ENCODE measurements around the gene ARL11.

Gene ARL11

GRCh38 chr13:49652355-49653305 lies 24.3 kb downstream of the ARL11 start:
- ChIA-PET POLR2A (no interaction called here), CTCF (no interaction called here)
- peak; percentile 74 for DNase-seq (ENCODE audit: extremely low spot score)
- no peak for TF ChIP-seq SP1 (IDR thresholded peaks at IDR 0.05)
- TF ChIP-seq FOXA1 (IDR thresholded peaks at IDR 0.05): no peak
- no peak for TF ChIP-seq L3MBTL2 (conservative IDR thresholded peaks at IDR 0.05)
- TF ChIP-seq CTBP1 (IDR thresholded peaks at IDR 0.05; ENCODE audit: borderline replicate concordance): no peak
- TF ChIP-seq TARDBP (IDR thresholded peaks at IDR 0.05): no peak
- no peak for TF ChIP-seq BHLHE40 (IDR thresholded peaks at IDR 0.05; ENCODE audit: borderline replicate concordance)
- TF ChIP-seq ARNT (IDR thresholded peaks at IDR 0.05): no peak
- no peak for TF ChIP-seq SUZ12 (IDR thresholded peaks at IDR 0.05)
- TF ChIP-seq LEF1 (IDR thresholded peaks at IDR 0.05; ENCODE audit: borderline replicate concordance): no peak
- TF ChIP-seq ELF4 (IDR thresholded peaks at IDR 0.05): no peak
- no peak for TF ChIP-seq HDGF (IDR thresholded peaks at IDR 0.05; ENCODE audit: borderline replicate concordance)
- no peak for TF ChIP-seq ZNF384 (IDR thresholded peaks at IDR 0.05)
- no peak for TF ChIP-seq NFRKB (IDR thresholded peaks at IDR 0.05)
- no peak for TF ChIP-seq FOXM1 (IDR thresholded peaks at IDR 0.05; ENCODE audit: borderline replicate concordance)

DNA sequence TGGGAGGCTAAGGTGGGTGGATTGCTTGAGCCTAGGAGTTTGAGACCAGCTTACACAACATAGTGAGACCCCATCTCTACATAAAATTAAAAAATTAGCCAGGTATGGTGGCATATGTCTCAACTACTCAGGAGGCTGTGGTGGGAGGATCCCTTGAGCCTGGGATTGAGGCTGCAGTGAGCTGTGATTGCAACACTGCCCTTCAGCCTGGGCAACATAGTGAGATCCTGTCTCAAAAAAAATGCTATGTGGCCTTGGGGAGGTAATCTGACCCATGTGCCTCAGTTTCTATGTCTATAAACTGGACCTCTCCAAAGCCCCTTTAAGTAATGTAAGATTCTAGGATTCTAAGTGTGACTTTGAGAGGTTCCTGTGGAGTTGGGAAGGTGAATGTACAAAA lies 25.2 kb downstream of the ARL11 start:
- no peak for DNase-seq (ENCODE audit: extremely low spot score)
- TF ChIP-seq FOXM1 (IDR thresholded peaks at IDR 0.05; ENCODE audit: borderline replicate concordance) (no peak), ZNF384 (IDR thresholded peaks at IDR 0.05) (no peak), ARNT (IDR thresholded peaks at IDR 0.05) (no peak), LEF1 (IDR thresholded peaks at IDR 0.05; ENCODE audit: borderline replicate concordance) (no peak), BHLHE40 (IDR thresholded peaks at IDR 0.05; ENCODE audit: borderline replicate concordance) (no peak), SUZ12 (IDR thresholded peaks at IDR 0.05) (no peak), SP1 (IDR thresholded peaks at IDR 0.05) (no peak), CTBP1 (IDR thresholded peaks at IDR 0.05; ENCODE audit: borderline replicate concordance) (no peak), TARDBP (IDR thresholded peaks at IDR 0.05) (no peak), NFRKB (IDR thresholded peaks at IDR 0.05) (no peak), HDGF (IDR thresholded peaks at IDR 0.05; ENCODE audit: borderline replicate concordance) (no peak), L3MBTL2 (conservative IDR thresholded peaks at IDR 0.05) (no peak), ELF4 (IDR thresholded peaks at IDR 0.05) (no peak), FOXA1 (IDR thresholded peaks at IDR 0.05) (no peak), FOXK2 (IDR thresholded peaks at IDR 0.05) (no peak), PKNOX1 (IDR thresholded peaks at IDR 0.05) (no peak)
- ChIA-PET POLR2A (no interaction called here), CTCF (no interaction called here)

DNA sequence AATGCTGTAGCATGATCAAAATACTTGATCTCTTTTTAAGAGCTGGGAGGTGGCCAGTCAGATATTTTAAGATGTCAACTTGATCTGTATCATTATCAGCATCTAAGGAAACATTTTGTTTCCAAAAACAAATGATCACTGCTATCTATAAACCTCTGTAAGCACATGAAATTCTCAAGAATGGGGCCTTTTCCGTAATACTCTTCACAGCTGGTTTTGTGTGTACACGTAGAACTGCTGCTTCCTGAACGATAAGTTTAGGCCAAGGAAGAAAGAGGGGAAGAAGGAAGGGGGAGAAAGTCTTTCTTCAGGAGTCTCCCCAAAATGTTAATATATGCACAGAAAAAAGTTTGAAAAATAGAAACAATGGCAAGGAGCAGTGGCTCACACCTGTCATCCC lies 25.7 kb downstream of the ARL11 start:
- DNase-seq (ENCODE audit: extremely low spot score): no peak
- ChIA-PET POLR2A (no interaction called here), CTCF (no interaction called here)
- no peak for TF ChIP-seq ZNF384 (IDR thresholded peaks at IDR 0.05)
- TF ChIP-seq CTBP1 (IDR thresholded peaks at IDR 0.05; ENCODE audit: borderline replicate concordance): no peak
- no peak for TF ChIP-seq ARNT (IDR thresholded peaks at IDR 0.05)
- no peak for TF ChIP-seq L3MBTL2 (conservative IDR thresholded peaks at IDR 0.05)
- TF ChIP-seq NFRKB (IDR thresholded peaks at IDR 0.05): no peak
- TF ChIP-seq FOXK2 (IDR thresholded peaks at IDR 0.05): no peak
- no peak for TF ChIP-seq FOXA1 (IDR thresholded peaks at IDR 0.05)

DNA sequence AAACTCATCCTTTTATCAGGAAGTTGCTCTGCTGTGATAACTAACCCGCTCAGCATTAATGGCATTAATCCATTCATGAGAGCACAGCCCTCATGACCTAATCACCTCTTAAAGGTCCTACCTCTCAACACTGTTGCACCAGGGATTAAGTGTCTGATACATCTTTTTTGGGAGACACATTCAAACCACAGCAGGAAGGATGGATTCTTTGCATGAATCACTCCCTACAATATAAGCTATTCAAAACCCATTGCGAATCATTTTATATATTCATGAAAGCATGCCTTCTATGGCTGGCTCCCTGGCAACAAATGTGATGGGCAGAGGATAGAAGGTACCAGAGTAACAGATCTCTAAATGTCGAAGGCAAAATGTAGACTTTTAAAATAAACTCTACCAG lies 27.6 kb downstream of the ARL11 start:
- ChIA-PET CTCF (no interaction called here), POLR2A (no interaction called here)
- DNase-seq (ENCODE audit: extremely low spot score): no peak
- TF ChIP-seq SUZ12 (IDR thresholded peaks at IDR 0.05) (no peak), ELF4 (IDR thresholded peaks at IDR 0.05) (no peak), FOXA1 (IDR thresholded peaks at IDR 0.05) (no peak), PKNOX1 (IDR thresholded peaks at IDR 0.05) (no peak), ZNF384 (IDR thresholded peaks at IDR 0.05) (no peak), L3MBTL2 (conservative IDR thresholded peaks at IDR 0.05) (no peak), LEF1 (IDR thresholded peaks at IDR 0.05; ENCODE audit: borderline replicate concordance) (no peak), SP1 (IDR thresholded peaks at IDR 0.05) (no peak), TARDBP (IDR thresholded peaks at IDR 0.05) (no peak), ARNT (IDR thresholded peaks at IDR 0.05) (no peak), FOXM1 (IDR thresholded peaks at IDR 0.05; ENCODE audit: borderline replicate concordance) (no peak), NFRKB (IDR thresholded peaks at IDR 0.05) (no peak), BHLHE40 (IDR thresholded peaks at IDR 0.05; ENCODE audit: borderline replicate concordance) (no peak), FOXK2 (IDR thresholded peaks at IDR 0.05) (no peak), CTBP1 (IDR thresholded peaks at IDR 0.05; ENCODE audit: borderline replicate concordance) (no peak)

GRCh38 chr13:49657241-49657641 lies 28.9 kb downstream of the ARL11 start:
- TF ChIP-seq CTBP1 (IDR thresholded peaks at IDR 0.05; ENCODE audit: borderline replicate concordance) (no peak), FOXM1 (IDR thresholded peaks at IDR 0.05; ENCODE audit: borderline replicate concordance) (no peak), L3MBTL2 (conservative IDR thresholded peaks at IDR 0.05) (no peak), LEF1 (IDR thresholded peaks at IDR 0.05; ENCODE audit: borderline replicate concordance) (no peak), BHLHE40 (IDR thresholded peaks at IDR 0.05; ENCODE audit: borderline replicate concordance) (no peak), ELF4 (IDR thresholded peaks at IDR 0.05) (no peak), ARNT (IDR thresholded peaks at IDR 0.05) (no peak), NFRKB (IDR thresholded peaks at IDR 0.05) (no peak), PKNOX1 (IDR thresholded peaks at IDR 0.05) (no peak), SP1 (IDR thresholded peaks at IDR 0.05) (no peak), HDGF (IDR thresholded peaks at IDR 0.05; ENCODE audit: borderline replicate concordance) (no peak), SUZ12 (IDR thresholded peaks at IDR 0.05) (no peak)
- no peak for DNase-seq (ENCODE audit: extremely low spot score)
- ChIA-PET CTCF (no interaction called here), POLR2A (no interaction called here)
